MCF 10A (cell line): Measurements from ENCODE around the gene EFEMP2. TPM values are rescaled to one million over a fixed set of nuclear protein-coding genes. Genes with fewer than 3 reads are reported as not detected.

Experiments used
- BruUV-seq: library from RNA; stranded (reverse); fragments of 400-500 nt; replicated peaks from 2 replicates; lab custom pipeline; 2021; lab: Mats Ljungman, UMichigan
- CTCF ChIA-PET: fragments of 300-600 bp; sonication (Branson Sonifier 250); formaldehyde crosslinking; extraction: SDS; loops from one replicate; lab custom pipeline; 2021; ENCODE audit warnings: antibody characterized with exemption, inconsistent platforms; lab: Yijun Ruan, JAX
- POLR2A ChIA-PET: fragments of 300-600, 350-650 bp; sonication (Branson Sonifier 250); formaldehyde crosslinking; extraction: SDS; loops from one replicate; lab custom pipeline; 2020; ENCODE audit warnings: antibody characterized with exemption, inconsistent platforms; lab: Yijun Ruan, JAX
- DNase-seq: peaks from one replicate; pipeline ENCODE4 v3.0.0-alpha.2; 2018; ENCODE audit not compliant: unreplicated experiment
- H3K27ac Mint-ChIP-seq: one replicate; pipeline ENCODE4 v1.8.0; 2022; ENCODE audit warnings: mild to moderate bottlenecking, low read depth, mixed read lengths; ENCODE audit not compliant: unreplicated experiment
- H3K27me3 Mint-ChIP-seq: one replicate; pipeline ENCODE4 v1.8.0; 2022; ENCODE audit warnings: mixed read lengths; ENCODE audit not compliant: insufficient read depth, unreplicated experiment
- H3K36me3 Mint-ChIP-seq: one replicate; pipeline ENCODE4 v1.8.0; 2022; ENCODE audit warnings: mild to moderate bottlenecking, moderate library complexity, mixed read lengths; ENCODE audit not compliant: insufficient read depth, unreplicated experiment
- H3K4me1 Mint-ChIP-seq: one replicate; pipeline ENCODE4 v1.8.0; 2022; ENCODE audit warnings: mixed read lengths; ENCODE audit not compliant: insufficient read depth, unreplicated experiment
- H3K4me3 Mint-ChIP-seq: one replicate; pipeline ENCODE4 v1.8.0; 2022; ENCODE audit warnings: mild to moderate bottlenecking, moderate library complexity, mixed read lengths; ENCODE audit not compliant: unreplicated experiment
- H3K9me3 Mint-ChIP-seq: one replicate; pipeline ENCODE4 v1.8.0; 2022; ENCODE audit warnings: mixed read lengths; ENCODE audit not compliant: unreplicated experiment
- intact Hi-C: fragments of 100-400 bp; cut with micrococcal nuclease; formaldehyde crosslinking; loops from 2 replicates; pipeline ENCODE4 v1.14.1; 2022
- total RNA-seq: library from RNA; stranded (reverse); gene quantifications from 2 replicates; pipeline ENCODE4 v1.2.3, GENCODE V29; 2022
- TF ChIP-seq, protein P1 (sequence below): fragments of 200-600 bp; IDR thresholded peaks from one replicate; pipeline ENCODE4 v1.8.0; 2022; ENCODE audit warnings: antibody characterized with exemption, mild to moderate bottlenecking; ENCODE audit not compliant: unreplicated experiment

EFEMP2 gene
- total RNA-seq, 1 experiment from 2014 or later: 2.4 TPM

DNA sequence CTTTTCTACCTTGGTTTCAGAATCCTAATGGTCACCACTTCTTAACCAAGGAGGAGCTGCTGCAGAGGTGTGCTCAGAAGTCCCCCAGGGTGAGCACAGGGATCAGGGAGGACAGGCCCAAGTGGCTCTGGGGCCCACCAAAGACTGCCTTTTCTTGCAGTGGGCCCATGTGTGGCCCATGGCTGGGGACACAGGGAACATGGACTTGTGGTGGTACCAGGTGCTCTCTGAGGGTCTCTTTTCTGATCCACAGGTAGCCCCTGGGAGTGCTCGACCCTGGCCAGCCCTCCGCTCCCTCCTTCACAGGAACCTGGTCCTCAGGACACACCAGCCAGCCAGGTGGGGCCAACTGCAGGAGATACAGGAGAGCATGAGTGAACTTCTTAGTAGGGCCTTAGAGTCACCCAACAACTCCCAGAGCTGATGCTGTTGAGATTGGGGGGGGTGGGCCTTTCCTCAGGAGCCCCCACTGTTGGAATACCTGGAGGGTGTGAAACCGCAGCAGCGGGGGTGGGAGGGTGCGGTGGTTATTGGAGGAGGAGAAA is 10.3 kb downstream of the EFEMP2 start:
- no TSS peak for BruUV-seq
- peak overlapping the region; percentile 35 for H3K4me3 Mint-ChIP-seq
- TF ChIP-seq, protein P1, sequence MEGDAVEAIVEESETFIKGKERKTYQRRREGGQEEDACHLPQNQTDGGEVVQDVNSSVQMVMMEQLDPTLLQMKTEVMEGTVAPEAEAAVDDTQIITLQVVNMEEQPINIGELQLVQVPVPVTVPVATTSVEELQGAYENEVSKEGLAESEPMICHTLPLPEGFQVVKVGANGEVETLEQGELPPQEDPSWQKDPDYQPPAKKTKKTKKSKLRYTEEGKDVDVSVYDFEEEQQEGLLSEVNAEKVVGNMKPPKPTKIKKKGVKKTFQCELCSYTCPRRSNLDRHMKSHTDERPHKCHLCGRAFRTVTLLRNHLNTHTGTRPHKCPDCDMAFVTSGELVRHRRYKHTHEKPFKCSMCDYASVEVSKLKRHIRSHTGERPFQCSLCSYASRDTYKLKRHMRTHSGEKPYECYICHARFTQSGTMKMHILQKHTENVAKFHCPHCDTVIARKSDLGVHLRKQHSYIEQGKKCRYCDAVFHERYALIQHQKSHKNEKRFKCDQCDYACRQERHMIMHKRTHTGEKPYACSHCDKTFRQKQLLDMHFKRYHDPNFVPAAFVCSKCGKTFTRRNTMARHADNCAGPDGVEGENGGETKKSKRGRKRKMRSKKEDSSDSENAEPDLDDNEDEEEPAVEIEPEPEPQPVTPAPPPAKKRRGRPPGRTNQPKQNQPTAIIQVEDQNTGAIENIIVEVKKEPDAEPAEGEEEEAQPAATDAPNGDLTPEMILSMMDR: no peak
- no peaks in the 10 kb centered on the region for H3K9me3 Mint-ChIP-seq
- no peak for DNase-seq
- no peak overlapping the region for H3K27ac Mint-ChIP-seq
- peaks cover 40% of the 10 kb centered on the region for H3K36me3 Mint-ChIP-seq
- CTCF ChIA-PET: interaction anchor here (0.6 to 4.0 kb wide), 5 partner anchors 8 to 423 kb away, joined by 3 to 64 read pairs (median 3); partner anchors contain the start of gene FIBP
- H3K4me1 Mint-ChIP-seq: peaks cover 28% of the 10 kb centered on the region
- intact Hi-C loops: no loop called here
- H3K27me3 Mint-ChIP-seq: no peaks in the 10 kb centered on the region
- POLR2A ChIA-PET: interaction anchor here (6.2 kb wide), 1 partner anchor 26 kb away, joined by 181 read pairs; the partner anchor contains the start of genes CCDC85B and FIBP

DNA sequence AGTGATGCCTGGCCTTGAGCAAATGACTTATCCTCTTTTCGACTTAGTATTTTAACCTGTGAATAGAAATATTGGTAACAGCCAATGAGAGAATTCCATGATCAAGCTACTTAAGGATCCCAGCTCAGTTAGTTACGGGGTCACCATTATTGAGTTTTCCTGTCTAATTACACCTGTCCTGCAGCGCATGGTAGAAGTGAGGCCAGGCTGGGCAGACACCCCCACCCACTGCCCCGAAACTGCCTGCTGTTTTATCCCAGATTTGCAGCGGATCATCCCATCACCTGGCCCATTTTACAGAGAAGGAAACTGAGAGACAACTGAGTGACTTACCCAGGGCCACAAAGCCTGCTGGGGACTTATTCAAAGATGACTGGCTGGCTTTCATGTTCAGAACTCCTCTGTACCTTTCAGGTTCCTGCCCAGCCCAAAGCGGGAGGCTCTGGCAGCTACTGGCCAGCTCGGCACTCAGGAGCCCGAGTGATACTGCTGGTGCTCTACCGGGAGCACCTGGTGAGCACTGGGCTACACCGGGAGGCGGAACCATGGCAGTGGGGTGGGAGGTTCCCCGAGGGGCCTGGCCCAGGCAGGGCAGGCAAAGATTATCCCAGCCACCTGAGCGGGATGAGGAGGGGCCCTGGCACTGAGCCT is 10.9 kb downstream of the EFEMP2 start:
- Mint-ChIP-seq H3K27ac (peak overlapping the region; percentile 93), H3K27me3 (no peaks in the 10 kb centered on the region)
- intact Hi-C loops: no loop called here

DNA sequence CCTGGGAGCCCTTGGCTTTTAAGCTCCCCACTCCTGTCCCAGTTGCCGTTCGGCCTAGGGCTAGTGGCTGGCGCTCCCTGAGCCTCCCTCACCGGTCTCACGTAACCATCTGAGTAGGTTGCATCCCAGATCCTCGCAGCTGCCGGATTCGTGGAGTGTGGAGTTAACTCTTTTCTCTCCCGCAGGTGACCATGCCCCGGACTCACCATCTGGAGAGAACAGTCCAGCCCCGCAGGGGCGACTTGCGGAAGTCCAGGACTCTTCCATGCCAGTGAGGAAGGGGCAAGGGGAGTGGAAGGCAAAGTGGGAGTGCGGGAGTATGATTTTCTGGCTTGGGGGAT is 11.5 kb downstream of the EFEMP2 start:
- H3K4me1 Mint-ChIP-seq: peaks cover 32% of the 10 kb centered on the region
- H3K36me3 Mint-ChIP-seq: peaks cover 46% of the 10 kb centered on the region
- TF ChIP-seq, protein P1: no peak
- ChIA-PET CTCF (interaction anchor here (0.7 to 4.0 kb wide), 4 partner anchors 9 to 149 kb away, joined by 4 to 64 read pairs (median 26); partner anchors contain the start of genes FIBP and KAT5), POLR2A (interaction anchor here (0.7 to 6.2 kb wide), 14 partner anchors 9 to 199 kb away, joined by 3 to 181 read pairs (median 4); partner anchors contain the start of genes BANF1, CCDC85B, EIF1AD and FIBP)
- H3K27ac Mint-ChIP-seq: peak overlapping the region; percentile 93
- intact Hi-C loops: no loop called here
- H3K27me3 Mint-ChIP-seq: no peaks in the 10 kb centered on the region
- BruUV-seq: no TSS peak
- no peak for DNase-seq
- peak overlapping the region; percentile 83 for H3K4me3 Mint-ChIP-seq
- H3K9me3 Mint-ChIP-seq: no peaks in the 10 kb centered on the region

More for the DNA sequence above, 10.9 kb downstream of the EFEMP2 start:
- CTCF ChIA-PET: interaction anchor here (1.0 to 4.0 kb wide), 4 partner anchors 9 to 149 kb away, joined by 3 to 64 read pairs (median 26); partner anchors contain the start of genes FIBP and KAT5
- Mint-ChIP-seq H3K9me3 (no peaks in the 10 kb centered on the region), H3K4me1 (peaks cover 30% of the 10 kb centered on the region), H3K36me3 (peaks cover 42% of the 10 kb centered on the region), H3K4me3 (peak overlapping the region; percentile 83)
- TF ChIP-seq, protein P1: no peak
- DNase-seq: no peak
- no TSS peak for BruUV-seq
- POLR2A ChIA-PET: interaction anchor here (0.7 to 6.2 kb wide), 10 partner anchors 9 to 199 kb away, joined by 3 to 181 read pairs (median 4); partner anchors contain the start of genes BANF1, CCDC85B, EIF1AD and FIBP
